ENCODE measurements around the gene FZD10. TPM values are rescaled to one million over a fixed set of nuclear protein-coding genes. Genes with fewer than 3 reads are reported as not detected.

FZD10 gene
- total RNA-seq, 6 donors from 2014 or later, result 0.46 to 2.6 (median 1.1) TPM; not detected in 1

- ATAC-seq (ENCODE audit: low FRiP score in 2 of 2) (no peak), DNase-seq (no peak)
- H3K4me1 ChIP-seq, result no peaks in the 10 kb centered on the region
- H3K36me3 ChIP-seq, result no peaks in the 10 kb centered on the region
- peaks cover 0 to 8% (median 0%) of the 10 kb centered on the region in 4 donors for H3K9me3 ChIP-seq
- H3K4me3 ChIP-seq, result no peak overlapping the region
- 84% methylated on average over 7 of the region's 8 CpGs; no CpG with 5 or more reads in 1 of the 2 donors for WGBS, 2 donors
- H3K27me3 ChIP-seq, result no peaks in the 10 kb centered on the region
- H3K27ac ChIP-seq, result no peak overlapping the region
- TF ChIP-seq POLR2AphosphoS5 (IDR thresholded peaks at IDR 0.05), result no peak
- TF ChIP-seq CTCF (IDR thresholded peaks at IDR 0.05), result no peak
- TF ChIP-seq POLR2A (IDR thresholded peaks at IDR 0.05), result no peak
- no peak for TF ChIP-seq EP300 (IDR thresholded peaks at IDR 0.05)
Observed at GRCh38 chr12:130131801-130132200, 30.5 kb upstream of the FZD10 start.

- H3K4me3 ChIP-seq, result no peak overlapping the region
- no peak for DNase-seq
- no peaks in the 10 kb centered on the region for H3K36me3 ChIP-seq
- ATAC-seq (ENCODE audit: low FRiP score in 2 of 2), result no peak
- no peak overlapping the region for H3K27ac ChIP-seq
- no peaks in the 10 kb centered on the region for H3K27me3 ChIP-seq
- H3K4me1 ChIP-seq, result no peaks in the 10 kb centered on the region
- H3K9me3 ChIP-seq, result peaks cover 0 to 8% (median 0%) of the 10 kb centered on the region in 4 donors
- TF ChIP-seq POLR2A (IDR thresholded peaks at IDR 0.05) (no peak), CTCF (IDR thresholded peaks at IDR 0.05) (no peak), POLR2AphosphoS5 (IDR thresholded peaks at IDR 0.05) (no peak), EP300 (IDR thresholded peaks at IDR 0.05) (no peak)
- WGBS, 2 donors, result 61 to 69% methylated on average over 13 to 14 of the region's 14 CpGs
Observed at GRCh38 chr12:130132831-130133511, 29.3 kb upstream of the FZD10 start.

GRCh38 chr12:130133851-130134562, 28.3 kb upstream of the FZD10 start:
- H3K36me3 ChIP-seq, result no peaks in the 10 kb centered on the region
- 64 to 67% methylated on average over 23 to 26 of the region's 26 CpGs for WGBS, 2 donors
- DNase-seq (no peak), ATAC-seq (ENCODE audit: low FRiP score in 2 of 2) (no peak)
- H3K27me3 ChIP-seq, result no peaks in the 10 kb centered on the region
- TF ChIP-seq POLR2A (IDR thresholded peaks at IDR 0.05), result no peak
- no peak for TF ChIP-seq EP300 (IDR thresholded peaks at IDR 0.05)
- TF ChIP-seq CTCF (IDR thresholded peaks at IDR 0.05), result no peak
- no peak for TF ChIP-seq POLR2AphosphoS5 (IDR thresholded peaks at IDR 0.05)
- H3K4me1 ChIP-seq, result no peaks in the 10 kb centered on the region
- no peak overlapping the region for H3K4me3 ChIP-seq
- no peak overlapping the region for H3K27ac ChIP-seq
- H3K9me3 ChIP-seq, result peaks cover 0 to 6% (median 0%) of the 10 kb centered on the region in 4 donors

DNA sequence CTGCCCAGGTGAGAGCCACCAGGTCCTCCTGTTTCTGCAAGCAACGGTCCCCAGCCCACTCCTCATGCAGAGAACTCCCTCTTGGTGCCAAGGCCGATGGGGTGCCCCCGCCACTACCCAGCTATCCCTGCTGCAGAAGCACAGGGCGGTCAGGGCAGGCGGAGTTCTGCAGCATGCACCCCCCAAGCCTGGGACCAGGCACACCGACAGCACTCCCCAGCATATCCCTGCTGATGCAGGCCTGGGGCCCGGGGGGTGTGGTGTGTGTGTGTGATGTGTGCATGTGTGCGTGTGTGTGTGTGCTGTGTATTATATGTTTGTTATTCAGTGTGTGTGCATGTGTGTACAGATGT, 27.7 kb upstream of the FZD10 start:
- Histone ChIP-seq H3K9me3 (peaks cover 0 to under 1% (median 0%) of the 10 kb centered on the region in 4 donors), H3K27me3 (no peaks in the 10 kb centered on the region), H3K4me1 (no peaks in the 10 kb centered on the region), H3K27ac (no peak overlapping the region), H3K36me3 (no peaks in the 10 kb centered on the region), H3K4me3 (no peak overlapping the region)
- no peak for DNase-seq
- TF ChIP-seq EP300 (IDR thresholded peaks at IDR 0.05) (no peak), POLR2A (IDR thresholded peaks at IDR 0.05) (no peak), CTCF (IDR thresholded peaks at IDR 0.05) (no peak), POLR2AphosphoS5 (IDR thresholded peaks at IDR 0.05) (no peak)
- WGBS, 2 donors, result 72 to 97% methylated on average over 7 to 8 of the region's 8 CpGs
- no peak for ATAC-seq (ENCODE audit: low FRiP score in 2 of 2)

Data from upper lobe of left lung (tissue), 6 donors.